Measurements from ENCODE around the gene TMPRSS12. TPM values are rescaled to one million over a fixed set of nuclear protein-coding genes. Genes with fewer than 3 reads are reported as not detected.

TMPRSS12 gene
- total and polyA plus RNA-seq, 9 of the 15 experiments (the other 6 are each of a cell fraction or from before 2014, with no cell fraction given), result 0.04 TPM; not detected in 8

- TF ChIP-seq E4F1 (CRISPR knock-in tag; IDR thresholded peaks at IDR 0.05; ENCODE audit: borderline replicate concordance) (no peak), GTF2B (IDR thresholded peaks at IDR 0.05; ENCODE audit: extremely low read depth, insufficient read length) (no peak), MEF2D (tag; conservative IDR thresholded peaks at IDR 0.05; ENCODE audit: low read depth) (no peak), MAFK (IDR thresholded peaks at IDR 0.05; ENCODE audit: low read length) (0 out of 2 replicates have a peak, but pooled peaks have one; percentile 27), TAF9B (IDR thresholded peaks at IDR 0.05; ENCODE audit: partially characterized antibody) (peak; percentile 61), MXI1 (IDR thresholded peaks at IDR 0.05; ENCODE audit: low read depth, low read length) (no peak), ZNF551 (CRISPR knock-in tag; IDR thresholded peaks at IDR 0.05) (no peak), NFRKB (IDR thresholded peaks at IDR 0.05; ENCODE audit: low read depth) (peak; percentile 52; the same call in 1 of the 2 replicates), USF1 (CRISPR knock-in tag; IDR thresholded peaks at IDR 0.05) (no peak), CREBBP (IDR thresholded peaks at IDR 0.05; ENCODE audit: low read depth, low read length) (no peak)
These were observed 81.4 kb downstream of the TMPRSS12 start (continued) for GRCh38 chr12:50924131-50924438.
